ENCODE measurements around the gene COCH. TPM values are rescaled to one million over a fixed set of nuclear protein-coding genes. Genes with fewer than 3 reads are reported as not detected.

Gene COCH
- total RNA-seq, 2 donors from 2014 or later: 0.91 to 2.4 TPM

DNA sequence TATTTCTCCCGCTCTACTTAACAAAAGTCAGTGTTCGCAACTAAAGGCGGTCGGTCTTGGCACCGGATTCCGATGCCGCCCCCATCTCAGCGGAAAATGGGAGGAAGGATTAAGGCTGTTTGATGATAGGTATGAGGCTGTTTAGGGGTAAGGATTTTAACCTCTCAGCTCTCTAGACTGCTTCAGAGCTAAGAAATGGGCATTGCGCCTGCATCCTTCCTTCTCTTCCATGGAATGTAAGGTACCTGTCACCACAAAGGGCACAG, 1.4 kb downstream of the COCH start:
- H3K9me3 ChIP-seq: no peaks in the 10 kb centered on the region
- TF ChIP-seq, protein P1, sequence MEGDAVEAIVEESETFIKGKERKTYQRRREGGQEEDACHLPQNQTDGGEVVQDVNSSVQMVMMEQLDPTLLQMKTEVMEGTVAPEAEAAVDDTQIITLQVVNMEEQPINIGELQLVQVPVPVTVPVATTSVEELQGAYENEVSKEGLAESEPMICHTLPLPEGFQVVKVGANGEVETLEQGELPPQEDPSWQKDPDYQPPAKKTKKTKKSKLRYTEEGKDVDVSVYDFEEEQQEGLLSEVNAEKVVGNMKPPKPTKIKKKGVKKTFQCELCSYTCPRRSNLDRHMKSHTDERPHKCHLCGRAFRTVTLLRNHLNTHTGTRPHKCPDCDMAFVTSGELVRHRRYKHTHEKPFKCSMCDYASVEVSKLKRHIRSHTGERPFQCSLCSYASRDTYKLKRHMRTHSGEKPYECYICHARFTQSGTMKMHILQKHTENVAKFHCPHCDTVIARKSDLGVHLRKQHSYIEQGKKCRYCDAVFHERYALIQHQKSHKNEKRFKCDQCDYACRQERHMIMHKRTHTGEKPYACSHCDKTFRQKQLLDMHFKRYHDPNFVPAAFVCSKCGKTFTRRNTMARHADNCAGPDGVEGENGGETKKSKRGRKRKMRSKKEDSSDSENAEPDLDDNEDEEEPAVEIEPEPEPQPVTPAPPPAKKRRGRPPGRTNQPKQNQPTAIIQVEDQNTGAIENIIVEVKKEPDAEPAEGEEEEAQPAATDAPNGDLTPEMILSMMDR (IDR thresholded peaks at IDR 0.05): no peak

DNA sequence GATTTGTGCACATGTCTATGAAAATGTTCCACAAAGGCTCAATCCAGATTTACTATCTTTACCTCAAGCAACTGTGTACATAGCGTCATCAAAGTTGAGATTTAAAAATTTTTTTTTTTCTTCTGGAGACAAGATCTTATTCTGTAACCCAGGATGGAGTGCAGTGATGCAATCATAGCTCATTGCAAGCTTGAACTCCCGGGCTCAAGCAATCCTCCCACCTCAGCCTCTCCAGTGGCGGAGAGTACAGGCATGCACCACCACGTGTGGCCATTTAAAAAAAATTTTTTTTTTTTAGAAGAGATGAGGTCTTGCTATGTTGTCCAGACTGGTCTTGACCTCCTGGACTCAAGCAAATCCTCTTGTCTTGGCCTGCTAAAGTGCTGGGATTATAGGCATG, 2.3 kb downstream of the COCH start:
- peaks cover 21% of the 10 kb centered on the region for H3K27me3 ChIP-seq
- intact Hi-C loops (cut with DNase I): no loop called here

More for the DNA sequence above, 1.4 kb downstream of the COCH start:
- H3K27me3 ChIP-seq: peaks cover 21% of the 10 kb centered on the region
- peaks cover 5% of the 10 kb centered on the region for H3K4me1 ChIP-seq
- no peaks in the 10 kb centered on the region for H3K36me3 ChIP-seq
- intact Hi-C loops (cut with DNase I): no loop called here
- H3K27ac ChIP-seq: no peak overlapping the region
- H3K9ac ChIP-seq (ENCODE audit: low read depth in 2 of 2, low read length in 2 of 2): no peak overlapping the region
- H3K4me3 ChIP-seq: no peak overlapping the region
- no peak for DNase-seq

DNA sequence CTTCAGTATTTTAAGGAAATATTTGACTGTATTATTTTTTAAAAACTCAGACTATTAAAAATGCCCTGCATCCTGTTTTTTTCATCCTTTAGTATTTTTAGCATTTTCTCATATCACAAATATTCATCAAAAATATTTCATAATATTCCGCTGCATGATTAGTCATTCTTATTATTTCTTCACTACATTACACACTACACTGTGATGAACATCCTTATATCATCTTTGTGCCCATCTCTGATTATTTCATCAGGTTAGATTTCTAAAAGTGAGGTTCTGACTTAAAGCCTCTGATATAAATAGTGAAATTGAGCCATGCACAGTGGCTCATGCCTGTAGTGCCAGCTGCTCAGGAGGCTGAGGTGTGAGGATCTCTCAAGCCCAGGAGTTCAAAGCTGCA, 8.1 kb downstream of the COCH start:
- no peaks in the 10 kb centered on the region for H3K9me3 ChIP-seq
- H3K4me3 ChIP-seq: no peak overlapping the region
- H3K4me1 ChIP-seq: no peaks in the 10 kb centered on the region
- H3K9ac ChIP-seq (ENCODE audit: low read depth in 2 of 2, low read length in 2 of 2): no peak overlapping the region
- H3K27me3 ChIP-seq: no peaks in the 10 kb centered on the region
- H3K36me3 ChIP-seq: no peaks in the 10 kb centered on the region
- intact Hi-C loops (cut with DNase I): no loop called here
- no peak for DNase-seq
- TF ChIP-seq, protein P1 (IDR thresholded peaks at IDR 0.05): no peak
- H3K27ac ChIP-seq: no peak overlapping the region

More for the DNA sequence above, 2.3 kb downstream of the COCH start:
- no peak overlapping the region for H3K27ac ChIP-seq
- no peak for DNase-seq
- H3K4me1 ChIP-seq: peaks cover 5% of the 10 kb centered on the region
- H3K36me3 ChIP-seq: no peaks in the 10 kb centered on the region
- H3K4me3 ChIP-seq: no peak overlapping the region
- no peak overlapping the region for H3K9ac ChIP-seq (ENCODE audit: low read depth in 2 of 2, low read length in 2 of 2)
- TF ChIP-seq, protein P1 (IDR thresholded peaks at IDR 0.05): no peak
- no peaks in the 10 kb centered on the region for H3K9me3 ChIP-seq

DNA sequence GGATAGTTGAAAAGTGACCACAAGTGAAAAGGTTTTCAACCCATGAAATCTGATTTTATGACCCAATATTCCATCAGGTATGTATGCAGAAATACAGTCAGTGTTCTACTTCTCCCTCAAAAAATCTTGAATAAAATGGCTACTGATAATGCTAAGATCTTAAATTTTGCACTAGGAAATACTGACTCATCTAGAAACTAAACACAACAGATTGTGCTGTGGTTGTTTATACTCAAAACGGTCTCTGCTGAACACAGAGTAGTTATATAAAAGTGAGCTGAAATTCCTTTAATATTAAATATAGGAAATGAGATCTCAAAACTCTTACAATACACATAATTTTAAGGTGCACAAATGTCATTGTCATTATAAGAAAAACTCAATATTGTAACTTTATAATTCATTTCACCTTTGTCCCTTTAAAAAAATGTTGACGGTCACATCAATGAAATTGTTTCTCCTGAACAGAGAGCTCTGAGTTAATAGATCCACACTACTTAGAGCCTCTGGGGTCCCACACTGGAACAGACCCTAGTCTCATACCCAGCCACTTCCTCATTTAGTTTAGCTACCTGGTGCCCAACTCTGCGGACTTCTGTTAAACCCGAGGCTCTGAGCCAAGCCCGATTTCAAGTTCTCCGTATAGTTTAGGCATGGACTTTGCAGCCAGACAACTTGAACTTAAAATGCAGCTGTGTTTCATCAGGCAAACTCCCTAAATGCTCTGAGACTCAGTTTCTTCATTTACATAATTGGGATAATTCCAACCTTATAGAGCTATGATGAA, 9.3 kb downstream of the COCH start:
- no peak overlapping the region for H3K9ac ChIP-seq (ENCODE audit: low read depth in 2 of 2, low read length in 2 of 2)
- no peaks in the 10 kb centered on the region for H3K4me1 ChIP-seq
- intact Hi-C loops (cut with DNase I): no loop called here
- H3K4me3 ChIP-seq: no peak overlapping the region
- TF ChIP-seq, protein P1 (IDR thresholded peaks at IDR 0.05): no peak
- H3K9me3 ChIP-seq: no peaks in the 10 kb centered on the region
- no peaks in the 10 kb centered on the region for H3K36me3 ChIP-seq
- no peak overlapping the region for H3K27ac ChIP-seq
- no peak for DNase-seq
- H3K27me3 ChIP-seq: no peaks in the 10 kb centered on the region

DNA sequence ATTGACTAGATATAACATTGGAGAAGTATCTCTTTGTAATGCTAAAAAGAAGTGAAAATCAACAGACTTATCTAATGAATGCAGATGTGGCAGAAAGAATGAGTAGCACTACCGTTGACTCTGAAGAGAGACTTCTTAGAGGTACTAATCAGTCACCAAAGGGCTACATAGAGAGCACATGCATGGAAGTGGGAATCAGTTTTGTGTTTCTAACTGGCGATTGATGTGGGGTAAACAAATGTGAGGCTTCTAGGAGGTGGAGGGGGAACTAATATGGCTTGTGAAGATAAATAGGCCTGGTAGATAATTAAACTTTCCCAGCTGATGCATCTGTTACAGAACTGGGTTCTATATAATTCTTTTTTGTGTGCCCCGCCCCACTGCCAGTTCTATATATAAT, 10.5 kb downstream of the COCH start:
- Histone ChIP-seq H3K36me3 (no peaks in the 10 kb centered on the region), H3K4me1 (no peaks in the 10 kb centered on the region), H3K4me3 (no peak overlapping the region), H3K9me3 (no peaks in the 10 kb centered on the region), H3K27ac (no peak overlapping the region), H3K9ac (ENCODE audit: low read depth in 2 of 2, low read length in 2 of 2) (no peak overlapping the region), H3K27me3 (no peaks in the 10 kb centered on the region)
- no peak for DNase-seq
- intact Hi-C loops (cut with DNase I): no loop called here
- TF ChIP-seq, protein P1 (IDR thresholded peaks at IDR 0.05): no peak

All from colonic mucosa (tissue), 4 donors.